Measurements from ENCODE around the gene STEAP3.

Gene STEAP3

DNA sequence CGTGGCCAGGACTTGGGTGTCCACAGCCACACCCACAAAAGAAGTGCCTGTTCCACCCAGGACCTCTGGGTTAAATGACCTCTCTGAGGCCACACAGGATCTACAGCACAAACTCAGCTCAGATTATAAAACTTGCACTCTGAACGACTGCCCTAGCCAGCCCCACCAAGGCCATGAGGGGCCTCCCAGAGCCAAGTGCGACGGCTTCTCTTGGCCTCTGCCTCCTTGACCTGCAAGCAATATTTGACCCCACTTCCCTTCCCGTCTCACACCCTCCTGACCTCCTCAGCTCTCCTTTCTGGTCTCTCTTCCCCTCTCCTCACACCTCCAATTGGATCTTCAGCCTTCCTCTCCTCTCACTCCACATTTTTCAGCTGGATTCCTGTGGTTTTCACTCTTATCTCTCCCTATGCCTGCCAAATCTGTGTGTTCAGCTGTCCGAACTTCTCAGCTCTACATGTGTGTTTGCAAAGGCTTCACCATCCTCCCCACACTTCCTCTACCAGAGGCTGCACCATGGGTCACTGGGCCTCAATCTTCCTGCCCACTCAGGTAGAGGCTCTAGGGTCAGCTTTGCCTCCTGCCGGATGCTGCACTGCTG, 25.3 kb upstream of the STEAP3 start:
- no peak for DNase-seq

DNA sequence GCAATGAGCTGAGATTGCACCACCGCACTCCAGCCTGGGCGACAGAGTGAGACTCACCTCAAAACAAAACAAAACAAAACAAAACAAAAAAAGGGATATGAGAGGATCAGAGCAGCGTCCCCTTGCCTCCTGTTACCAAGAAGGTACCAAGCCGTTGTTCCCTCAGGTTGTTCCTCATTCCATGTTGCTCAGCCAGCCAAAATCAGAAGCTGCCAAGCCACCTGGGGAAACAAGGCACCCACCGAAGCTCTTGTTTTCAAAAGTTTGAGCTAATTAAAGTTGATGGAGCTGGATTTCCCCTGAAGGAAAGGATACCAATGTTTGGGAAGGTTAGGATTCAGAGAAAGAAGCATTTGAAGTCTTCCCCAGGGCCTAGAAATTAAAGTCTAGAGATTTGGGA, 21.8 kb upstream of the STEAP3 start:
- DNase-seq: no peak

DNA sequence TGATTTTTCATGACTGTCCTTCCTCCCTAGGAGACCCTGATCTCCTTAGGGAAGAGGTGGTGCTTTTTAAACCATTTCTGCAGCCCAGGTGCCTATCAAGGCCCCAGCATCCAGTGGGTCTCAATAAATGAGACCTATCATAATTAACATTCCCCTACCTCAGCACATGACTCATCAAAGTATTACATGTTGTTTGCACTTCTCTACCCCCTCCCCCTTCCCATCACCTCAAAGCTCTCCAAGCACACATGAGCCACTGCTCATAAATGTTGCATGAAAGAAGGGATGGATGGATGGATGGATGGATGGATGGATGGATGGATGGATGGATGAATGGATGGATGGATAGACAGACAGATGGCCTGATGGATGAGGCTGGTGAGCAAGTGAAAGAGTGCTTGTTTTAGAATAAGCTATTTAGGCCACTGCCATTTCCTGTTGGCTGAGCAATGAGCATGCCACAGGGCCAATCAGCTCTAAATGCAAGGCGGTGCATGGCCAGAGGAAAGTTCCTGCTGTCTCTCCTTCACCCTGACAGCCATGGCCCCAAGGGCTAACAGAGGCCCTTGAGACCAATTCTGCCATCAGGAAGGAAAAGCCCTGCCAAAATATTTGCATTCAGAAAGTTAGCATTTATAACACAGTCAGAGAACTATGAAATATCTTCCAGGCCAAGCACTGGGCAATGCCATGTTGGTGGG, 20.9 kb upstream of the STEAP3 start:
- DNase-seq: no peak

DNA sequence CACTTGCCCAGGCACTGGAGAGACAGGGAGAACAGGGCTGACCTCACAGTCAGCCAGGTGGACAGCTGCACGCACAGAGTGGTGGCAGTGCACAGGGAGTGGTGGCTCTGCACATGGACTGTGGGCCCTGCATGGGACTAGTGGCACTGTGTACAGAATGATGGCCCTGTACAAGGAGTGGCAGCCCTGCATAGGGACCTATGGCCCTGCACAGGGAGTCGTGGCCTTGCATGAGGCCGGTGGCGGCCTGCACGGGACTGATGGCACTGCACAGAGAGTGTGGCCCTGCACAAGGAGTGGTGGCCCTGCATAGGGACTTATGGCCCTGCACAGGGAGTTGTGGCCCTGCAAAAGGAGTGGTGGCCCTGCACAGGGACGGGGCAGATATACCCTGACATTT, 19.1 kb upstream of the STEAP3 start:
- DNase-seq: no peak

DNA sequence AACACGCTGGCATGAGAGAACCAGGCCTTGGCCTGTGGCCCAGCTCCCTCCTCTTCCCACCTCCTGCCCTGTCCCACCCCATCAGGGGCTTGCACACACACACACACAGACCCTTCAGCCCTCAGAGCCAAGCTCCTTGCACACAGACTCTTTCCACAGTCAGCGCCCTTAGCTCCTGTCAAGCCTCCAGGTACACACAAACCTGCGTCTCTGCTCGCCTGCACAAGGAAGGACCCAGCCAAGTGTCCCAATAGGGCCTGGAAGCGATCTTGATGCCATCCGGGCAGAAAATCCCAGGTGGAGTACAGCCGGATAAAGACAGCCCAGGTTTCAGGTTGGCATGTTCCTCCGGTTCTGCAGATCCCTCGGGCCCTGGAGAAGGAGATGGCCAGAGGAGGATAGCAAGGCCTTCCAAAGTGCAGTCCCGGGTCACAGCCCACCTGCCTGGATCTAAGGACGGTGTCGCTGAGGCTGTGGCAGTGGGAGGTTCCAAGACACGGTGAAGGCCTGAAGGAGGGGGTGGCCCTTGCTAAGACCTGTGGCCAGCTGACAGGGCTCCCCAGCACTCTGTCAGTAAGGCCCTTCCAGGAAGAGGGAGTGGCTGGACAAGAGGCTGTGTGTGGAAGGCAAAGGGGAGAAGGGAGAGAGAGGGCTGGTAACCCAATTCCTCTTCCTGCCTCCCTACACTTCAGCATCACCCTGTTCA, 18.5 kb upstream of the STEAP3 start:
- no peak for DNase-seq

DNA sequence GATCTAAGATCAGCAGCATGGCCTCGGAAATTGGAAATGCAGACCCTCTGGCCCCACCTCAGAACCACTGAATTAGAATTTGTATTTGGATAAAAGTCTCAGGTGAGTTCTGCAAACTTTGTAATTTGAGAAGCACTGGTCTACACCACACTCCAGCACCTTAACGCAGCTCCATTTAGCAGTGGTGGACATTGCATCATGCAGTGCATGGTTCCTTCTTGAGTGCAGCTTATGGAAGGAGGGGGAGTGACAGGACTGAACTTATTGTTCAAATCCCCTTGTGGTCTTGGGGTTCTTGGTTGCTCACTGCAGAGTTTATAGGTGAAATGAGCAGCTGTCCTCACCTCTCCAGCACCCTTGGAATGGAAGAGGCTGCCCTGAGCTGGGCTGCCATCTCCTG, 17.4 kb upstream of the STEAP3 start:
- no peak for DNase-seq

DNA sequence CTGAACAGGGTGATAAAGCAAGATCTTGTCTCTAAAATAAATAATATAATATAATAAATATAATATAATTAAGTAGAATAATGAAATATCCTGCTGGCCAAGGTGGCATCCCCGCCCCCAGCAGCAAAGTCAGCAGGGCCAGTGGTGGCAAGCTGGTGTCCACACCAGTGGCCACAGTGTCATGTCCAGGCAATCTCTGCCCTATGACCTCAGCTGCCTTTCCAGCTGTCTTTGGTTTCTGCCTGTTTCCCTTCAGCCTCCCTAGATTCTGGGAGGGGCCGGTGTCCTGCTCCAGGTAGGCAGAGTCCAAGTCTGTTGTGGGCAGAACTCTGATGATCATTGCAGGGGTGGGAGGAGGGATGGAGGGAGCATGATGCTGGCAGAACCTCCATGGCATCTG, 16.2 kb upstream of the STEAP3 start:
- no peak for DNase-seq

DNA sequence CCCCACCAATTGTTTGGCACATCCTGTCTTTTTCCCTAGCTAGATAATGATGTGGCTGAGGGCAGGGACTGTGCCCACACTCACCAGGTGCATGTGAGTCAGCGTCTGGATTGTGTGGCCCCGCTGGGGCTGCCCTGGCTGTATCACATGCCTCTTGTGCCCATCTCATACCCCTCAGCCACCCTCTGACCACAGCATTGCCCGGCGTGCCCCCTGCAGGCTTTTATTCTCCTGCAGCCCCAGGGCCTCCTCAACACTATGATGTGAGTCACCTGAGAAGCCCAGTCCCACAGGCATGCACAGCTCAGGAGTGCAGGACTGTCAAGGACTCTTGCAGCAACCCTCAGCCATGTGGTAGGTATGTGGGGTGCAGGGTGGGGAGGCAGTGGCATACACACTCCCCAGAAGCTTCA, 14.8 kb upstream of the STEAP3 start:
- DNase-seq: no peak

DNA sequence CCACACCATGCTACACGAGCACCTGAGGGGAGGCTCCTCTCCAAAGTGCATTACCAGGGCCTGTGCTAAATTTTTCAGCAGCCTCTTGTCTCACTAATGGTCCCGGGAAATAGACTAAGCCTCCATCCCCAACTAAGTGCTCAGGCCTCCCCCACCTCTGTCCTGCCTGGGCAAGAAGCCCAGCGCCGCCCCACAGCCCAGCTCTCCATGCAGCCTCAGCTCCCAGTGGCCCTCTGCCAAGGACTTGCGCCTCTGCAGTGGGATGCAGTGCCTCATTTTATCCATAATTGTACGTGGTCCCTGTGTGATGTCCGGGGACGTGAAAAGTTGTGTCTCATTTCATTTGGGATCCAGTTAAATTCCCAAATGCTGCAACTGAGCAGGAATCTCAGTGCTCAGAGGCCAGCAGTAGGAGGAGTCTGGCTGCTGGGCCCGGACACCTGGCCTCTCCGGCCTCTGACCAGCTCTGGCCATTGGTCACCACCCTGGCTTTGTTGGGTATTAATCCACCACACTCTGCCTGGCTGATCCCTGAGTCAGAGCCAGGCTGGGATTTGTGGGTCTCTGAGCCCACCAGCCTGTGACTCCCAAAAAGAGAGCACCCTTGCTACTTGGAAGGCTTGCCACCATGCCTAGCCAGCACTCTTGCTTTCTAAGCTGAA, 11.4 kb upstream of the STEAP3 start:
- no peak for DNase-seq

DNA sequence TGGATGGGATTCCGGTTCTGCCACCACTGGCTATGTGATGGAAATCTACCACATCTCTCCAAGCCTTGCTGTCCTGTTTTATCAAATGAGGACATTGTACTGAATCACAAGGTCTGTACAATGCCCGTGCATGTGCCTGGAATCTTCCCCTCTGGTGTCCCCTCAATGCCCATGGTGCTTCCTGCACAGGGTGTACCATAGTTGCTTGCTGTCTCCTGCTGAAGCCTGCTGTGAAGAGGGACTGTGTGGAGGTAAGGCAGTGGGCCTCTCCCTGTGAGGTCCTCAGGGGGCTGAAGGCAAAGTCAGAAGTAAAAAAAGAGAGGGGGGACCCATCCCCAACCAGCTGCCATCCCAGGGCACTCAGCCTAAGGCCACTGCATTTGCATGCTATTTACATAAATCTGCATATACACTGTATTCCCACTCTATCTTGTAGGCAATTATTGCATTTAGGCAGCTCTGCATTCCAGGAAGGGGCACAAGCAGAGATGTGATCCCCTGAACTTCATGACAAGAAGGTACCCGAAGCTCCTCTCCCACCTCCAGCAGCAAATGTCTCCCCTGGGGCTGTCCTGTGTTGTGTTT, 9.1 kb upstream of the STEAP3 start:
- DNase-seq: no peak

DNA sequence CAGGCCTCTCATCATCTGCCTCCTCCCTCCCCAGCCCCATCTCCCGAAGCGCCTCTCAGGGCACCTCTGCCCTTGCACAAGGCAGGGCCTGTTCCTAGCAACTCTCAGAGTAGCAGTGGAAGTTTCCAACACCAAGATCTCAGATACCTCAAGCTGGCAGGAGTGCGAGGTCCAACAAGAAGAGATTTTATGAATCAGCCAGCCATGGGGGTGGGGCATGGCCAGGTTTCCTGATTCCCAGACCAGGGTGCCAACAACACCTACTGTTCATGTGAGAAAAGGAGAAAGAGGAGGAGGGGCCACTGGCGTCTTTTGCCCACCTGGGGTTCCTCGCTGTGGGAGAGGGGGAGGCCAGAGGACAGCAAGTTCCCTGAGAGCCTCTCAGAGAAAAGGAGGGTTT, 6.6 kb upstream of the STEAP3 start:
- no peak for DNase-seq

DNA sequence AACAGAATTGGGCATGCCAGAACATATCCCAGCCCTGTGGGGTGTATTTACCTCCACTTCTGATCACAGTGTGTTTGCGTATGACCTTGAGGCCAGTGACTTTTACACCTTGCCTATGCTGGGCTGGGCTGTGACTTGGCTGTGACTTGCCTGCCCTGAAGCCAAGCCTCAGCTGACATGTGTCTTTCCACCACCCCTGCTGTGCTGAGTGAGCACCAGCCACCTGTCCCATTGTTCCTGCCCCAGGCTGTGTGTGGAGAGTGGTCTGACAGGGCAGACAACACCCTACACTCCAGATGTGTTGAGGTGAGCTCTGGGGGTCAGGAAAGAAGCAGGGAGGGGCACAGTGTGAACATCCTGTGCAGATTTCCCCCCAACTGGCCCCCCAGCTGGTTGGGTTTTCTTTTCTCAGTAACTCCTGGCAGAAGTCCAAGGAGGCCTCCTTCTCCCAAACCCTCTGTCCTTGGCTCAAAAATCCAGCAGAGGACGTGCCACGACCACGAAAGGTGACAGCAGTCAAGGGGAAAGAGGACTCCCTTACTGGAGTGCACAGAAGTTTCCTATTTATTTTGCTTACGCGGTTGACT, 5.1 kb upstream of the STEAP3 start:
- no peak for DNase-seq

DNA sequence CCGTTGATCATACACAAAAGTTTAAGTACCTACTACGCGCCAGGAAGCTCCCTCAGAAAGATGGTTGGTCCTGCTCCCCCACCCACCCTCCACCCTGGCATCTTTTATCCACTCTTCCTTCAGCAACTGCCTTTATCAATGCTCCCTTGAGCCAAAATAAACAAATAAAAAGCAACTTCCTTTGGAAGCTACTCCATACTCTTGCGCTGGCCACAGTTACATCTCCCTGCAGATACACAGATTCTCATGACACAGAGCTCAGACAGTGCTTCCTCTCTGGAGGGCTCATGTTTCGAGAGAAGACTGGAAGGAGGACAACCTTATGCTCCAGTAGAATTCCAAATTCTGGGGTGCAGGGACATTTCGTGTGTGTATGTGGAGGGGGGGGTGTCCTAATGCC, 3.8 kb upstream of the STEAP3 start:
- no peak for DNase-seq

DNA sequence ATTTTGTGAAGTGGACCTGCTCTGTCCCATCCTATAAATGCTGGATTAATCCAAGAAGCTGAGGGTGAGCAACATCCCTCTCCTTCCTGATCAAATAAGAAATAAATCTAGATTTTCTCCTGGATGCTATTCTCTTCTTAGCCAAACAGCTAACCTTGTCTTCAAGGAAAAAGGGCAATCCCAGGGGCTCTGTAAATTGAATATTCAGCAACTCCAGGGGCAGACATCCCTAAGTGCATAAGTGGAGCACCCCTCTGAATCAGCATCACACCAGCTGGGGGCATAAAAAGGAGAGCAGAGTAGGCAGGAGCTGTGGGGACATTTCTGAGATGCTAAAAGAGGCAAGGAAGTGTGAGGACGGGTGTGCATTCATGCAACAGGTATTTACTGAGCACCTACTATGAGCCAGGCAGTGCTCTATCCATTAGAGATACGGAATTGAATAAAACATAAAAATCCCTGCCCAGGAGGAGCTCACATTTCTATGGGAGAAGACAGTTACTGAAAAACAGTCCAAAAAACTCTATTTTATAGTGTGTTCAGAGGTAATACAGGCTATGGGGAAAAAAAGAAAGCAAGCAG, 2.8 kb upstream of the STEAP3 start:
- no peak for DNase-seq

DNA sequence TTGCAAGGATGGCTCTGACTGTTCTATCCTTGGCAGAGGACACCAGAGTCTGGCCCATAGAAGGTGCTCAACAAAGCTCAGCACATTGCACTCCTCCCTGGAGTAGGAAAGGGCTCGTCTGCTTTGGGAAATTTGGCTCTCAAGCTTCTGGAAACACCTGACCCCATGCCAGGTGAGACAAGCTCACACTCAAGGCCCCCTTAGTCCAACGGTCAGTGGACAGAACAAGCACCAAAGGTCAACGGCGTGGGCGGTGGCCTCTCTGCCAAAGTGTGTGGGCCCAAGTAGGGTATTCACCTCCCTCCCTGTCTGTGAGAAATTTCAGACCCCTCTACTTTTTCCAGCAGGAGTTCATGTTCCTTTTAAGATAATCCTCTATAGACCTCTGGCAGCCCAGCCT, 2.0 kb upstream of the STEAP3 start:
- no peak for DNase-seq

DNA sequence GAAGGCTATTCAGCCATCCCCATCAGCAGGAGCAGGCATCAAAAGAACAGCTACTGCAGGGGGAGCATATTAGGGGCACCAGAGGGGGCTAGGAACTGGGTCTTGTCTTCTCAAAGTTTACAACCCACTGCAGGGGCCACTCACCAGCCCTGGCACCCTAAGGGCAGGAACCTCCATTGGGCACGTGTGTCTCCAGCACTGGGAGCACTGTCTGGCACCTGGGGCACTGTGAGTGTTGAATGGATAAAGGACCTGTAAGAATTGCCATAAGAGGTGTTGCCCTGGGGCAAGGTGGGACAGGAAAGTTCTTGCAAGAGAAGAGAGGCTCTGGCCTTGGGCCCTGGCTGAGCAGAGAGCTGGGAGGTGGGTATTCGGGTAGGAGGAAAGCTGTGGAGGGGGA, 1.4 kb upstream of the STEAP3 start:
- no peak for DNase-seq

DNA sequence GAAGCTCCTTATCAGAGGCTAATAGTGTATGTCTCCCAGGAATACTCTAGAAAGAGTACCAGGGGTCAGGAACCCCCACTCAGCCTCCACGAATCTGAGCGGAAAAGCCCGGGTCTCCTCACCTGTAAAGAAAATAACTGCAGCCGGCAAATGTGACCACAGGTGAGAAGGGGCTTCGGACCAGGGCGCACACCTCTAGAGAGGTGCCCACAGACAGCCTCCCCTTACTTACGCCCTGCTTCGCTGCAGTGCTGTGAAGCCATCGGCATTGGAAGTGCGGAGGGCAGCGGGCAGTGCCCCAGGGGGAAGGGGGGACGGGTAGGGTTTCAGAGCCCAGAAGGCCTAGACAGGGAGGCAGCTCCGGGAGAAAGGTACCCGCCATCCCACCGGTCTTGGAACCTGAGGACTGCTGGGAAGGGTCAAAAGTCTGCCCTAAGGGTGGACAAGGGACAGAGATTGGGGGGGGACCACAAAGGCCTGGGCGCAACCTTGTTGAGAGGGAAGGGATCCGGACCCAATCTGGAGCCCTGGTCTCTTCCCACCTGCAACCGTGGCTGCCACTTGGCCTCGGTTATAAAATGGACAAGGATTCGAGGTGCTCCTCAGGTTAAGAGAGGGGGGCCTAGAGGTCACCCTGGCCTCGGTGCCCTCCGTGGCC, 642 bp upstream of the STEAP3 start:
- DNase-seq: no peak

DNA sequence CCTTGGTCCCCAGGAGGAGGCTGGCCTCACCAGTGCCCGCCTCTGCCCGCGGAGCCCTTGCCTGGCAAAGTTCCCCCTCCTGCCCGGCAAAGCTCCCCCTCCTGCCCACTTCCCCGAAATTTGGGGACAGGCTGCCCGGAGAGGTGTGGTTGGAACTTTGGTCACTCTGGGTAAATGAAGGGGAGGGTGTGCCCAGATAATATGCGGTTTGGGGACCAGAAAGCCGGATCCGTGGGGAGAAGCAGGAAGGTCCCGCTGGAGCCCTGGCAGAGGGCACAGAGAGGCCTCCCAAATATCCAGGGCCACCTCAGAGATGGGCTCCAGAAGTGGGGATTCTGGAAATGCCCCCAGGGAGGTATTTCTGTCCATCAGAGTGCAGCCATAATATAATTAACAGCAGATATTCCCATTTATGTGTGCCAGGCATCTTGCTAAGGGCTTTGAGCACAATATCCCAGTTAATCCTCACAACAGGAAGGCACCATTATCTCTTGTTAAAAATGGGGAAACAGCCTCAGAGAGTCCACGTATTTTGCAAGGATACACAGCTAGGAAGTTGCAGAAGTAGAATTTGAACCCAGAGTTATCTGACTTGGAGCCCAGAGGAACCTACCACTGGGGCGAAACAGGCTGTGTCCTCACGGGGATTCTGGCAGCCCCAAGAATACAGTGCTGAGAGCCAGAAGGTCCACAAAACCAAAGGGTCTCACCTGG, 914 bp downstream of the STEAP3 start:
- DNase-seq: no peak

DNA sequence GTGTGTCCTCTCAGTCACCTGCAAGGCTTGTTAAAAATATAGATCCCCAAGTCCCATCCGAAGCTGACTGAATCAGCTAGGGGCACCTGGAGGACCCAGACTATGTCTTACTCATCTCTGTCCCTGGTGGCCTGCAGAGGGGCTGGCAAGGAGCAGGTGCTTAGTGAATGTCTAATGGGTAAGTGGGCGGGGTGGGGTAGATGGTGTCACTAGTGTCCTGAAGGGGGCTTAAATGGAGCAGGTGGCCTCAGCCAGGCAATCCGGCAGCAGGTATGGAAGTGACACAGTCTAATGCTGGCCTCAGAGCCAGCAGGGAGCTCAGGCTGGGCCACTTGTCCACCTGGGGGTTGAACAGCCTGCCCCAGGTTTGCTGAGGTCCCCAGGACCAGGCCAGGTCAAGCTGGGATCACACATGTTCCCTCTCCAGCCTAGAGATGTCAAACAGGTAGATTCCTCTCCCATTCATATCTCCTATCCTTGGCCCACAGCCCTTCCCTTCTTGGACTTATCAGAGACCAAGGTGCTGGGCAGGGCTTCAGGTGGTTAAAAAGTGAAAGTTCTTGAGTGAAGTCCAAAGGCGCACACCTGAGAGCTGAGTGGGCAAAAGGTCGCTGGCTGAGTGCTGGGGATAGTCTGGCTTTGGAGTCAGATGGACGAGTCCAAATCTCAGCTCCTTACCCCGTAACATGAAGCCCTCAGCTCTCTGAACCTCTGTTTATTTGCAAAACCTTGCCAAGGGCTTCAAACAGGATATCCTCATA, 1.7 kb downstream of the STEAP3 start:
- DNase-seq: no peak

DNA sequence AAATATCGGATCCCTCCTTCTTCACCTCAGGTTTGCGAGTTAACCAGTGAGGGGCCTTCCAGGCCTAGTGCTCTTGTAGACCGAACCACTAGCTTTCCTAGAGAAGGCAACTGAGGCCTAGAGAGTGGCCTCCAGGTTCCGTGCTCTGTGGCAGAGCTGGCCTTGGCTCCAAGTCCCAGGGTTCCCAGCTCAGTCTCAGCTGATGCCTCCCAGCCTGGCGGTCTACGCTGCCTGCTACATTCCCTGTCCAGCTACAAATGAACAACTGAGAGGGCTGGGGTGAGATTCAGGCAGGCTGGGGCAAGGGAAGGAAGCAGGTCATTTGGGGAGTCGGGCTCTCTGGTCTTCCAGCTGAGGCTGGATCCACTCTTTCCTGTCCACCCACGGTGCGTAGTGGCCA, 2.3 kb downstream of the STEAP3 start:
- no peak for DNase-seq

DNA sequence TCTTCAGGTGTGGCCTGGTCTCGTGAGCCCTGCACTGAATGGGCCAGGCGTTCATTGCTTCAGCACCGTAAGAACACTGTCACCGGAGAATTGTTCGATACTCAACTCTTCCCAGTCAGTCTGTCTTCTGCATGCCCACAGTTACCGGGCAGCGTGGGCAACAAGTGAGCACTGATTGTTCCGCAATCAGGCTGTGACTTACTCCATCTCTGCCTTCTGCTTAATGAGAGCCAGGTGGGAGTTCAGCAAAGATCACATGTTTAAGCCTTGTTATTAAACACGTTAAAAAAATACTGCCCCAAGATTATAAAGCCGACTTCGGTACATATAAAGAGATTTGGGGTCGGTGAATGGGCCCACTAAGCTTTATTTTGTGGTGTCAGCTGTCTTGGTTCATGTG, 3.7 kb downstream of the STEAP3 start:
- DNase-seq: no peak
